Transverse colon (tissue), 3 donors: Measurements from ENCODE around the gene WBP1L.

Experiments used
- CTCF ChIP-seq, 5 experiments: fragments of 200-600 bp in 3 of 5; fragments of 450-650 bp in 2 of 5; sonication (generic) in 3 of 5; IDR thresholded peaks; 1 replicate in 2 of 5; 2 replicates in 3 of 5; pipeline ENCODE4 v1.5.1; 2016 to 2017; ENCODE audit warnings: antibody characterized with exemption in 5 of 5, inconsistent platforms in 3 of 5, mild to moderate bottlenecking in 2 of 5, moderate library complexity in 1 of 5
- EP300 ChIP-seq: sonication (generic); formaldehyde crosslinking; IDR thresholded peaks from one replicate; pipeline ENCODE4 v1.6.1; 2017; ENCODE audit warnings: antibody characterized with exemption, low read depth
- POLR2A ChIP-seq: fragments of 450-650 bp; IDR thresholded peaks from one replicate; pipeline ENCODE4 v1.6.1; 2016; ENCODE audit warnings: antibody characterized with exemption, mild to moderate bottlenecking, moderate library complexity

DNA sequence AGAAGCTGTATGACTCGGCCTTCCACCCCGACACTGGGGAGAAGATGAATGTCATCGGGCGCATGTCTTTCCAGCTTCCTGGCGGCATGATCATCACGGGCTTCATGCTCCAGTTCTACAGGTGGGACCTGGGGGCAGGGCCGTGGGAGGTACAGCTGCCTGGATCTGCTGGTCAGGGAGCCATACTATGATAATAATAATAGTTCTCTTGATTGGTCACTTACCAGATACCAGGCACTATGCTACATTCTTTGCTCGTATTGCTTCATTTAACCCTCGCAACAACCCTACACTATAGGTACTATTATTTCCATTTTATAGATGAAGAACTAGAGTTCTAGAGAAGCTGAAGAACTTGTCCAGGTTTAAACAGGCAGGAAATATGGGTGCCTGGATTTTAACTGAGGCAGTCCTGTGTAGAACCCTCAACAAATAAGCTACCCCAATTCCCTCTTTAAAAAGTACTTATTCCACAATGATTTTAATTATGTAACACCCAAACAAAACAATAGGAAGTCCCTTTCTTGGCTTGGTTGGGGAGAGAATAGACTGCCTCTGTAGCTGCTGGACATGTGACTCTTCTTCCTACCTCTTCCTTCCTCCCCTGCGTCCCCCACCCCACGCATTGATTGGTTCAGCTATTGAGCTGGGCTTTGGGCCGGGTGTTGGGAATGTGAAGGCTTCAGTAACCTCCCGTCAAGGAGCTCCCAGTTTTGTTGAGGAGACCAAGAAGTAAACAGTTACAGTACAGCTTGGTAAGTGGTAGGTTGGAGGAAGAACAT, 16.5 kb upstream of the WBP1L start:
- TF ChIP-seq CTCF (IDR thresholded peaks at IDR 0.05): no peak
- TF ChIP-seq EP300: no peak
- TF ChIP-seq POLR2A: no peak
